Kidney epithelial cell (primary cell): ENCODE data around the gene KLHL40. TPM values are rescaled to one million over a fixed set of nuclear protein-coding genes. Genes with fewer than 3 reads are reported as not detected.

Experiments used
- DNase-seq: peaks from one replicate; pipeline ENCODE4 v3.0.0-alpha.2; 2010; ENCODE audit warnings: low read depth
- H3K27me3 ChIP-seq: 2 replicates; pipeline ENCODE4 v1.6.0; 2011; ENCODE audit warnings: low read length; ENCODE audit not compliant: control insufficient read depth, insufficient read depth
- H3K36me3 ChIP-seq: 2 replicates; pipeline ENCODE4 v1.5.1; 2011; ENCODE audit warnings: low read length; ENCODE audit not compliant: control insufficient read depth, insufficient read depth
- H3K4me3 ChIP-seq: 2 replicates; pipeline ENCODE4 v1.5.1; 2011; ENCODE audit warnings: low read depth, mild to moderate bottlenecking, control low read depth, low read length
- CTCF ChIP-seq: IDR thresholded peaks from 2 replicates; pipeline ENCODE4 v1.5.1; 2011; ENCODE audit warnings: mild to moderate bottlenecking, moderate library complexity, low read length, control low read depth, inconsistent platforms; ENCODE audit not compliant: insufficient read depth, poor library complexity, severe bottlenecking
- total RNA-seq: library from RNA; depleted of rRNA; stranded (reverse); fragments of >200 nt; gene quantifications from 2 replicates; pipeline ENCODE4 v1.2.3, GENCODE V29; 2015

Gene KLHL40
- total RNA-seq, 1 donor from 2014 or later = not detected

- no peak for TF ChIP-seq CTCF
- peaks cover 30% of the 10 kb centered on the region for H3K27me3 ChIP-seq
- no peaks in the 10 kb centered on the region for H3K36me3 ChIP-seq
- peak; percentile 80 for DNase-seq
- no peak overlapping the region for H3K4me3 ChIP-seq
These were observed 1.3 kb upstream of the KLHL40 start for GRCh38 chr3:42683875-42684598.

- no peak for DNase-seq
- no peak overlapping the region for H3K4me3 ChIP-seq
- H3K27me3 ChIP-seq = peaks cover 33% of the 10 kb centered on the region
- no peaks in the 10 kb centered on the region for H3K36me3 ChIP-seq
- TF ChIP-seq CTCF = no peak
These were observed 540 bp upstream of the KLHL40 start for GRCh38 chr3:42684632-42685362.

- Histone ChIP-seq H3K27me3 (peaks cover 38% of the 10 kb centered on the region), H3K4me3 (no peak overlapping the region)
These were observed 819 bp downstream of the KLHL40 start for GRCh38 chr3:42685891-42686820.

GRCh38 chr3:42686832-42687650, 1.7 kb downstream of the KLHL40 start:
- Histone ChIP-seq H3K27me3 (peaks cover 38% of the 10 kb centered on the region), H3K36me3 (no peaks in the 10 kb centered on the region), H3K4me3 (no peak overlapping the region)
- DNase-seq = no peak
- no peak for TF ChIP-seq CTCF

More at GRCh38 chr3:42685891-42686820, 819 bp downstream of the KLHL40 start:
- DNase-seq = no peak
- H3K36me3 ChIP-seq = no peaks in the 10 kb centered on the region
- TF ChIP-seq CTCF = no peak

GRCh38 chr3:42688016-42688415, 2.7 kb downstream of the KLHL40 start:
- no peak for TF ChIP-seq CTCF
- Histone ChIP-seq H3K4me3 (no peak overlapping the region), H3K27me3 (peaks cover 38% of the 10 kb centered on the region), H3K36me3 (no peaks in the 10 kb centered on the region)
- no peak for DNase-seq
